Colon (tissue), 2 donors: ENCODE results near the gene ZNF101.

Experiments
- FAIRE-seq: peaks from 2 replicates; lab custom pipeline; 2012; peaks lifted over from hg19 to GRCh38; lab: Jason Lieb, UNC
- donor health status: control.
- donor health status: control.

Gene ZNF101

DNA sequence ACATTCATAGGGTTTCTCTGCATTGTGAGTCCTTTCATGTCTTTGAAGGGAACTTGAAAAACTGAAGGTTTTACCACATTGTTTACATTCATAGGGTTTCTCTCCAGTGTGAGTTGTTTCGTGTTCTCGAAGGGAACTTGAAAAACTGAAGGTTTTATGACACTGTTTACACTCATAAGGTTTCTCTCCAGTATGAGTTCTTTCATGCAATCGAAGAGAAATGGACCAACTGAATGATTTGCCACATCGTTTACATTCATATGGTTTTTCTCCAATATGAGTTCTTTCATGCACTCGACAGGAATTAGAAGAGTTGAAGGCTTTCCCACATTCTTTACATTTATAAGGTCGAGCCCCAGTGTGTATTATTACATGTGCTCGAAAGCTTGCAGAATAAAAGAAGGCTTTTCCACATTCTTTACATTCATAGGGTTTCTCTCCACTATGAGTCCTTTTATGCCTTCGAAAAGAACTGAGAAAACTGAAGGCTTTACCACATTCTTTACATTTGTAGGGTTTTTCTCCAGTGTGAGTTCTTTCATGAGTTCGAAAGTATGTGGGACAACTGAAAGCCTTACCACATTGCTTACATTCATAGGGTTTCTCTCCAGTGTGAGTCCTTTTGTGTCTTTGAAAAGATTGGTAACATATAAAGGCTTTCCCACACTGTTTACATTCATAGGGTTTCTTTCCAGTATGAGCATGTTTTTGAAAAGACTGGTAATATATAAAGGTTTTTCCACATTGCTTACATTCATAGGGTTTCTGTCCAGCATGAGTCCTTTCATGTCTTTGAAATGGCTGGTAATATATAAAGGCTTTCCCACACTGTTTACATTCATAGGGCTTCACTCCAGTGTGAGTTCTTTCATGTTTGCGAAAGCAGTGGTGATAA lies 43.5 kb downstream of the ZNF101 start:
- FAIRE-seq = no peak

DNA sequence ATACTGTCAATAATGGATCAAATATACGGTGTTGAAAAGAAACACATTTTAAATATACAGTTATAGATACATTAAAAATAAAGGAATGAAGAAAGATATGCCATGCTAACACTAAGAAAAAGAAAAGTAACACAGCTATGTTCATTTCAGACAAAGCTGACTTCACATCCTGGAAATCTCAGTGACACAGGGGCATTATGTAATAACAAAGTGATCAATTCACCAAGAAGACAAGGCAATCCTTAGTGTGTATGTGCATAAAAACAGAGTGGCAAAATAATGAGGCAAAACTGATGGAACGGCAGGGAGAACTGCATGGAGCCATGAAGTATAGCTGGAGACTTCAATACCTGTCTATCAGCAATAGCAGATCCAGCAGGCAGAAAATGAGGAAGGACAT lies 51.2 kb downstream of the ZNF101 start:
- no peak for FAIRE-seq

DNA sequence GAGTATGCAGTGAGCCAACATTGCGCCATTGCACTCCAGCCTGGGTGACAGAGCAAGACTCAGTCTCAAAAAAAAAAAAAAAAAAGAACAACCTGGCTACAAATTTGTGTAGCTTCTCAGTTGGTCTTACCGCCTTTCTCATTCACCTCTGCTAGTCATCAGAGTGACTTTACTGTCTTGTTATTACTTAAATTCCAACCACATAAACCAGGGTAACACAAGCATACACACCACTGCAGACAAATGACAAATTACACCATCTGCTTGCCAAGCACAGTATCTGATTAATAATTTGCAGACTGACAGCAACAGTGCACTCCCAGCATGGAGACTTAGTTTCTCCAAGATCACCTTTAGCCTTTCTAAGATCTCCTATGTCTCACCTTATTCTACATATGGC lies 53.3 kb downstream of the ZNF101 start:
- no peak for FAIRE-seq

DNA sequence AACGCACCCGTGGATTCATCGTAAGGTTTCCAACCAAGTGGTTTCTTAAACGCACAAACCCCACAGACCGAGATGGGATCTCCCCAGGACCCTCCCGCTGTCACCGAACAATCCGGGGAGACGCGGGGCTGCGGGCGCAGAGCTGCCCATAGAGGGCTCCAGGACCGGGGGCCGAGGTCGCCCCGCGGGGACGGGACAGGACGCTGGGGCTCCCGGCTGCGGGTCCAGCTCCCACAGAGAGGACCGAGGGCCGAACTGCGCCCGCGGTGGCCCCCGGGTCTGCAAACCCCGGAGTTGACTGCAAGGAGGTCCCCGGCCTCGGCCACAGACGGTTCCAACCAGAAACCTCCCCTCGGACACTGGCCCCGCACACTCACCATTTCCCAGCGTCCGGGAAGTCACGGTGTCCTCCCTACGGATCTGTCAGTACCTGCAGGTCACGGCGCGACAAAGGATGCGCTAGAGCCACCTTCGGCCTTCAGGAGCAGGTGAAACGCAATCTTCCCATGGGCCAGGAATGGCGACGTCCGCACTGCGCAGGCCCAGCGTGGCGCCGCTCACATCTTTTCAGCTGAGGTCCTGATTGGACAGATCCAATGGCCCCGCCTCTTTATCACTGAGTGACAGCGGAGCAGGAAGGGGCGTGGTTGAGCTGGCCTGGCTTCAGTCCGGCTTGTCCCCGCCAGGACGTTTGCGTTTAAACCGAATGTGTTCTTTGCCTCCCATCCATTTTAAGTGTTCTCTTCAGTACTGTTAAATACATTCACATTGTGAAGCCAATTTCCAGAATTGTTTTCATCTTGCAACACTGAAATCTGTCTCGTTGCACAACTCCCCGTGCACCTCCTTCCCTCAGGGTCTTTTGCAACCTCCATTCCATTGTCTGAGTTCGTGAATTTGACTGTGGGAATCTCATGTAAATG lies 64.2 kb downstream of the ZNF101 start, which contains the start of gene ZNF14:
TSS of gene ZNF14 (minus strand) at position 534 of the 923 bp plus-strand sequence. CDS start at position 380, 154 bp downstream.
- no peak for FAIRE-seq
